ENCODE data around the gene ARHGAP24. TPM values are rescaled to one million over a fixed set of nuclear protein-coding genes. Genes with fewer than 3 reads are reported as not detected.

The ARHGAP24 gene
- total RNA-seq, 1 donor from 2014 or later, result 10.9 TPM

DNA sequence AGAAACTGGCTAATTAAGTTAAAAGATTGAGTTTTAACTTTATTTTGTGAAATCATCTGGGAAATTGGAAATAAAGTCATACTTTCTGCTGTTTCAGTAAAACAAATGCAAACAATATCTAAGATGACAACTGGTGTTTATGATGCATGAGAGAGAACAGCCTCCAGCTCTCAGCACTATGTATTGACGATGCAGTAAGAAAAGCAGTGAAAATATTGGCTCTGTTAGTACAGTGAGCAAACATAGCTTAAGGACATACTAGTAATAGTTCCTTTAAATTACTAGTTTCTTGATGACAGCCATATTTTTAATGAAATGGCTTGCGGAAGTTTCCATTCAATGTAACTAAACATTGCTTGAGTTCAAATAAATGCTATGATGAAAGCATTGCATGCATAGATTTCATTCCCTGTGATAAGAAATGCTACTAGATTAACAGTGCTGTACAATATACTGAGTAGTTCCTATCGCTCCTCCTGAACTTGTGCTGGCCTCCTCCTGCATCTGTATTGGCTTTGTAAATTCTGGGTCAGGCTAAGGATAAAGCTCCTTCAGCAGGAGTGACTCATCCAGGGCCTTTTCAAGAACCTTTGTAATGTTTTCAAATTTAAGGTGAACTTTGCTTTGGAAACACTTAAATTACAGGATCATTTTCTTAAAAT is 11.6 kb downstream of the ARHGAP24 start:
- H3K4me3 Mint-ChIP-seq, result no peak overlapping the region
- H3K27ac Mint-ChIP-seq, result no peak overlapping the region
- H3K9me3 Mint-ChIP-seq, result no peaks in the 10 kb centered on the region
- TF ChIP-seq, protein P1, sequence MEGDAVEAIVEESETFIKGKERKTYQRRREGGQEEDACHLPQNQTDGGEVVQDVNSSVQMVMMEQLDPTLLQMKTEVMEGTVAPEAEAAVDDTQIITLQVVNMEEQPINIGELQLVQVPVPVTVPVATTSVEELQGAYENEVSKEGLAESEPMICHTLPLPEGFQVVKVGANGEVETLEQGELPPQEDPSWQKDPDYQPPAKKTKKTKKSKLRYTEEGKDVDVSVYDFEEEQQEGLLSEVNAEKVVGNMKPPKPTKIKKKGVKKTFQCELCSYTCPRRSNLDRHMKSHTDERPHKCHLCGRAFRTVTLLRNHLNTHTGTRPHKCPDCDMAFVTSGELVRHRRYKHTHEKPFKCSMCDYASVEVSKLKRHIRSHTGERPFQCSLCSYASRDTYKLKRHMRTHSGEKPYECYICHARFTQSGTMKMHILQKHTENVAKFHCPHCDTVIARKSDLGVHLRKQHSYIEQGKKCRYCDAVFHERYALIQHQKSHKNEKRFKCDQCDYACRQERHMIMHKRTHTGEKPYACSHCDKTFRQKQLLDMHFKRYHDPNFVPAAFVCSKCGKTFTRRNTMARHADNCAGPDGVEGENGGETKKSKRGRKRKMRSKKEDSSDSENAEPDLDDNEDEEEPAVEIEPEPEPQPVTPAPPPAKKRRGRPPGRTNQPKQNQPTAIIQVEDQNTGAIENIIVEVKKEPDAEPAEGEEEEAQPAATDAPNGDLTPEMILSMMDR (conservative IDR thresholded peaks at IDR 0.05), result no peak
- H3K36me3 Mint-ChIP-seq, result no peaks in the 10 kb centered on the region
- DNase-seq (ENCODE audit: extremely low spot score, unreplicated experiment), result no peak
- peaks cover 6% of the 10 kb centered on the region for H3K4me1 Mint-ChIP-seq (ENCODE audit: unreplicated experiment)
- no peaks in the 10 kb centered on the region for H3K27me3 Mint-ChIP-seq

DNA sequence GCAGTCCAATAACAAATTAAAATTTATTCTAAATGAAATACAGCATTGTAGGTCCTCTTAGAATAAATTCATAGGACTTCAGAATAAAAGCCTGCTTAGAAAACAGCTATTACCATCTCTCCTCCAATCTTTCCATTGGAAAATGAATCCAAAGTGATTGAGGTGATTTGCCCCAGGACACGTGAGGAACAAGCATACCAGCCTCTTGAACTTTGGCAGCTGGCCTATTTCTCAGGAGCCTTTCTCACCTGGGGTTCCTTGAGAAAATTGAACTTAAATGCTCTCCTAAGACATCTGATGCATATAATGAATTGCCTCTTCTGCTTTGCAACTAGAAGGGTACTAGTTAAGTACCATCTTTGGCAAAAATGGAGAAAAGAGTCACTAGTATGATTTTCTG is 13.5 kb downstream of the ARHGAP24 start:
- H3K9me3 Mint-ChIP-seq, result no peaks in the 10 kb centered on the region
- no peaks in the 10 kb centered on the region for H3K36me3 Mint-ChIP-seq
- TF ChIP-seq, protein P1 (conservative IDR thresholded peaks at IDR 0.05), result no peak
- no peaks in the 10 kb centered on the region for H3K27me3 Mint-ChIP-seq
- no peak overlapping the region for H3K4me3 Mint-ChIP-seq
- no peak for DNase-seq (ENCODE audit: extremely low spot score, unreplicated experiment)
- no peak overlapping the region for H3K27ac Mint-ChIP-seq
- H3K4me1 Mint-ChIP-seq (ENCODE audit: unreplicated experiment), result peaks cover 6% of the 10 kb centered on the region

DNA sequence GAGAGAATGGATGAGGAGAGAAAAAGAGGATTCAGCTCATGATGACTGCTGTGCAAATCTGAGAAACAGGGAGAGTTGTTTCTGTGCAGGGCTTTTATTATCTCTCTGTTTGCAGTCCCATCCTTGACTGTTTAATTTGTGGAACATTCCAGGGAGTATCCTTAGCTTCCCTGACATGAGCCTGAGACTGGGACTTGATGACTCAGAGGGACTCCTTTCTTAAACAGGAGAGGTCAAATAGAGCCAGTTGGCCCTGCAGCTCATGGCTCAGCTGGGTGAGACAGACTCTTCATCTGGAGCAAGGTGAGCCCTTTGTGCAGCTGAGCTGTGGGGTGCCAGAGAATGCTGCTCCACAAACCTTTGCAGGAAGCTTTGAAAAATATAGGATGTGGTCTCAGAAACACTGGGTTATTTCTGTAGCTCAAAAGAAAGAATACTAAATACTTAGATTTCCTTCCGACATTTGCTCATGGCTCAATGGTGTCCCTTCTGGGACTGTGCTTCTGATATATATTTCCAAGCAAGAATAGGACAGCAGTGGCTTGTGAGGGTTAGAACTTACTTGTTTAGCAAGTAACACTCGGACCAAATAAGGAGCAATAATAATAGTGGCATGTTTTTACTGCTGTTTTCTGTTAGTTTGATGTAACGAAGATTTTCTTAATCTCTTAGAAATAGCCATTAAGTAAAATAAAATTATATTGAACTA is 14.5 kb downstream of the ARHGAP24 start:
- no peak overlapping the region for H3K27ac Mint-ChIP-seq
- H3K9me3 Mint-ChIP-seq, result no peaks in the 10 kb centered on the region
- no peak overlapping the region for H3K4me3 Mint-ChIP-seq
- DNase-seq (ENCODE audit: extremely low spot score, unreplicated experiment), result no peak
- TF ChIP-seq, protein P1 (conservative IDR thresholded peaks at IDR 0.05), result no peak
- peaks cover 6% of the 10 kb centered on the region for H3K4me1 Mint-ChIP-seq (ENCODE audit: unreplicated experiment)
- no peaks in the 10 kb centered on the region for H3K36me3 Mint-ChIP-seq
- no peaks in the 10 kb centered on the region for H3K27me3 Mint-ChIP-seq

DNA sequence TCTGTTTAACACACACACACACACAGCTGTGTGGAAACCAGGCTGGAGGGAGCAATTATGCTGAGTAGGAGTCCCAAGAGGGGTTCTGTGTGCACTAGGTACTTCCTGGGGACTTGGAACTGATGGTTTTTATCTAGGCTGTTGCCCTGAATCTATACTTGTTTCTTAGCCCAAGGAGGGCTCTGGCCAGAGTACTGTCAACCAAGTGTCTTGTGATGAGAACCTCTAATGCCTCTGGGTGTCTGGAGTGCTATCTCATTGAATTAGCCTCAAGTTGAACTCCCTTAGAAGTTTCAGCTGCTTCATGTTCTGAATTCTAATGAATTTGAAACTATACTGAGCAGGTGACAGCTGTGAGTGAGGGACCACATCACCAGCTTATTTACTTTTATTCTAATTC is 16.6 kb downstream of the ARHGAP24 start:
- TF ChIP-seq, protein P1 (conservative IDR thresholded peaks at IDR 0.05), result no peak
- Mint-ChIP-seq H3K4me1 (ENCODE audit: unreplicated experiment) (peaks cover 6% of the 10 kb centered on the region), H3K27ac (no peak overlapping the region), H3K4me3 (no peak overlapping the region), H3K9me3 (no peaks in the 10 kb centered on the region), H3K27me3 (no peaks in the 10 kb centered on the region), H3K36me3 (no peaks in the 10 kb centered on the region)
- no peak for DNase-seq (ENCODE audit: extremely low spot score, unreplicated experiment)

DNA sequence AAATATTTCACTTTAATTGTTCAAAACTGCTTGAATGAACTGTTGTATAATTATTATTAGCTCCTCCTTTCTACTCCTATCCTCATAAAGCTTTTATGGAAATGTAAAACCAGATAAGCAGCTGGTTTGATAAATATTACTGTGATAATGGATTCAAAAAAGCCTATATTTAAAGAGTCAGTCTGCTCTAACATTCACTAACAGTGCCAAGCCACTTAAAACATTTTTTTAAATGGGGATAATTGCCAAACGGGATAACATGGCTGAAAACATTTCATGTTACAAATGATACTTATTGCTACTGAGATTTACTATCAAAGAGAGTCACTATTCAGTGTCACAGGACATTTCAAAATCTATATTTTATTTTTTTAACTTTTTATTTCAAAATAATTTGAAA is 17.4 kb downstream of the ARHGAP24 start:
- H3K27ac Mint-ChIP-seq, result no peak overlapping the region

More for the DNA sequence above, 17.4 kb downstream of the ARHGAP24 start:
- H3K36me3 Mint-ChIP-seq, result no peaks in the 10 kb centered on the region
- no peak for DNase-seq (ENCODE audit: extremely low spot score, unreplicated experiment)
- H3K4me1 Mint-ChIP-seq (ENCODE audit: unreplicated experiment), result peaks cover 6% of the 10 kb centered on the region
- no peaks in the 10 kb centered on the region for H3K27me3 Mint-ChIP-seq
- TF ChIP-seq, protein P1 (conservative IDR thresholded peaks at IDR 0.05), result no peak
- H3K9me3 Mint-ChIP-seq, result no peaks in the 10 kb centered on the region
- H3K4me3 Mint-ChIP-seq, result no peak overlapping the region

Data from type B pancreatic cell (in vitro differentiated cells).